Testis (tissue), 2 donors: ENCODE data around the gene POMC.

Experiments
- POLR2A ChIP-seq: fragments of 450-650 bp; IDR thresholded peaks from one replicate; pipeline ENCODE4 v1.6.1; 2017; ENCODE audit warnings: antibody characterized with exemption, mild to moderate bottlenecking, moderate library complexity
- TF ChIP-seq, protein P1 (sequence below), 3 experiments: fragments of 450-650 bp in 2 of 3; fragments of 200-600 bp in 1 of 3; sonication (generic) in 1 of 3; IDR thresholded peaks; one replicate each; pipeline ENCODE4 v1.5.1; 2016 to 2019; ENCODE audit warnings: antibody characterized with exemption in 3 of 3, mild to moderate bottlenecking in 2 of 3, moderate library complexity in 1 of 3

DNA sequence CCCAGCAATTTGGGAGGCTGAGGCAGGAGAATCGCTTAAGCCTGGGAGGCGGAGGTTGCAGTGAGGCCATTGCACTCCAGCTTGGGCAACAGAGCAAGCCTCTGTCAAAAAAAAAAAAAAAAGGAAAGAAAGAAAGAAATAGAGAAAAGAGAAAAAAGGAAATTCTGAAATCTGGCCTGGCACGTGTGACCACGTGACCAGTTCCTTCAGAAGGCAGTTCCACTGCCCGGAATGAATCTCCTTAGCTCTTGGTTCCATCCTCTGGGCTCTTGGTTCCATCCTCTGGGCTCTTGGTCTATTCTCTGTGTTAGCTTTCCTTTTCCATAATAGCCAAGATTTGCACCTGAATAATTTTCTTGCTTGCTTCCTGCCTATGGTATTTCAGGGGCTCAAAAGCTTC is 5.3 kb upstream of the POMC start:
- TF ChIP-seq, protein P1, sequence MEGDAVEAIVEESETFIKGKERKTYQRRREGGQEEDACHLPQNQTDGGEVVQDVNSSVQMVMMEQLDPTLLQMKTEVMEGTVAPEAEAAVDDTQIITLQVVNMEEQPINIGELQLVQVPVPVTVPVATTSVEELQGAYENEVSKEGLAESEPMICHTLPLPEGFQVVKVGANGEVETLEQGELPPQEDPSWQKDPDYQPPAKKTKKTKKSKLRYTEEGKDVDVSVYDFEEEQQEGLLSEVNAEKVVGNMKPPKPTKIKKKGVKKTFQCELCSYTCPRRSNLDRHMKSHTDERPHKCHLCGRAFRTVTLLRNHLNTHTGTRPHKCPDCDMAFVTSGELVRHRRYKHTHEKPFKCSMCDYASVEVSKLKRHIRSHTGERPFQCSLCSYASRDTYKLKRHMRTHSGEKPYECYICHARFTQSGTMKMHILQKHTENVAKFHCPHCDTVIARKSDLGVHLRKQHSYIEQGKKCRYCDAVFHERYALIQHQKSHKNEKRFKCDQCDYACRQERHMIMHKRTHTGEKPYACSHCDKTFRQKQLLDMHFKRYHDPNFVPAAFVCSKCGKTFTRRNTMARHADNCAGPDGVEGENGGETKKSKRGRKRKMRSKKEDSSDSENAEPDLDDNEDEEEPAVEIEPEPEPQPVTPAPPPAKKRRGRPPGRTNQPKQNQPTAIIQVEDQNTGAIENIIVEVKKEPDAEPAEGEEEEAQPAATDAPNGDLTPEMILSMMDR (IDR thresholded peaks at IDR 0.05) = no peak
- TF ChIP-seq POLR2A = no peak
